CD4-positive, alpha-beta T cell (primary cell): ENCODE measurements around the gene GSK3B. TPM values are rescaled to one million over a fixed set of nuclear protein-coding genes. Genes with fewer than 3 reads are reported as not detected.

Experiments used
- ATAC-seq: fragments of 200-7000 bp; cut with Tn5 transposase; one replicate; pipeline ENCODE4 v1.10.0; 2022; ENCODE audit warnings: mild to moderate bottlenecking; ENCODE audit not compliant: poor library complexity
- CTCF ChIA-PET: fragments of 350-600 bp; sonication (Branson Sonifier 250); formaldehyde crosslinking; loops from one replicate; lab custom pipeline; 2021; ENCODE audit warnings: antibody characterized with exemption, inconsistent platforms; lab: Charles Lee
- POLR2A ChIA-PET: fragments of 350-600 bp; sonication (Branson Sonifier 250); formaldehyde crosslinking; loops from one replicate; lab custom pipeline; 2021; ENCODE audit warnings: antibody characterized with exemption, inconsistent platforms; lab: Charles Lee
- DNase-seq, 14 experiments: peaks; one replicate each; pipeline ENCODE4 v3.0.0-alpha.2; 2013 to 2020; ENCODE audit warnings: mixed read lengths in 2 of 14
- H3K27ac ChIP-seq, 2 donors: one replicate each; pipeline versions ENCODE4 v1.5.1 to v1.7.0; 2013; ENCODE audit warnings: low read length in 2 of 2, low read depth in 1 of 2, mild to moderate bottlenecking in 1 of 2
- H3K27me3 ChIP-seq, 2 experiments: 1 replicate in 1 of 2; 2 replicates in 1 of 2; pipeline versions ENCODE4 v1.6.1 to v1.7.0; 2013; ENCODE audit warnings: low read length in 2 of 2, control low read depth in 1 of 2, mild to moderate bottlenecking in 1 of 2, moderate library complexity in 1 of 2; ENCODE audit not compliant: insufficient read depth in 2 of 2, control insufficient read depth in 1 of 2
- H3K36me3 ChIP-seq: one replicate; pipeline ENCODE4 v1.6.1; 2013; ENCODE audit warnings: low read length, control low read depth; ENCODE audit not compliant: insufficient read depth
- H3K4me1 ChIP-seq: one replicate; pipeline ENCODE4 v1.6.1; 2013; ENCODE audit warnings: low read length, control low read depth; ENCODE audit not compliant: insufficient read depth
- H3K4me3 ChIP-seq: one replicate; pipeline ENCODE4 v1.5.1; 2013; ENCODE audit warnings: mild to moderate bottlenecking, low read length, moderate library complexity
- H3K9me3 ChIP-seq, 2 experiments: 1 replicate in 1 of 2; 2 replicates in 1 of 2; pipeline versions ENCODE4 v1.6.1 to v1.7.0; 2013; ENCODE audit warnings: low read length in 2 of 2, mild to moderate bottlenecking in 2 of 2, control low read depth in 1 of 2, moderate library complexity in 1 of 2; ENCODE audit not compliant: control insufficient read depth in 1 of 2, insufficient read depth in 1 of 2
- H3K27ac Mint-ChIP-seq: one replicate; pipeline ENCODE4 v1.8.0; 2020; ENCODE audit warnings: mixed read lengths
- H3K27me3 Mint-ChIP-seq: one replicate; pipeline ENCODE4 v1.8.0; 2021; ENCODE audit warnings: mixed read lengths
- H3K36me3 Mint-ChIP-seq: one replicate; pipeline ENCODE4 v1.8.0; 2021; ENCODE audit warnings: low read depth, mixed read lengths
- H3K4me1 Mint-ChIP-seq: one replicate; pipeline ENCODE4 v1.8.0; 2021; ENCODE audit warnings: low read depth, mixed read lengths
- H3K4me3 Mint-ChIP-seq: one replicate; pipeline ENCODE4 v1.8.0; 2020; ENCODE audit warnings: mild to moderate bottlenecking, mixed read lengths
- H3K9me3 Mint-ChIP-seq: one replicate; pipeline ENCODE4 v1.8.0; 2020; ENCODE audit warnings: mixed read lengths
- CTCF ChIP-seq: fragments of 200-600 bp; IDR thresholded peaks from one replicate; pipeline ENCODE4 v1.8.0; 2022; ENCODE audit warnings: antibody characterized with exemption, mild to moderate bottlenecking
- intact Hi-C, 2 experiments: fragments of 100-400 bp; cut with DNase I in 1 of 2; cut with micrococcal nuclease in 1 of 2; formaldehyde crosslinking; loops; one replicate each; pipeline versions ENCODE4 v1.15.1 to v1.9.0; 2023 to 2025; cut with DNase I, micrococcal nuclease
- total RNA-seq, 174 experiments: library from RNA in 2 of 174; stranded (reverse) in 2 of 174; gene quantifications; one replicate each; pipeline ENCODE4 v1.2.3 and lab custom pipeline; 2021 to 2026

GSK3B gene
- total RNA-seq, 2 experiments from 2014 or later: 27.9 to 29.1 TPM

GRCh38 chr3:120130656-120131055, 36.4 kb upstream of the GSK3B start:
- H3K4me1 Mint-ChIP-seq: no peaks in the 10 kb centered on the region
- H3K4me3 Mint-ChIP-seq: no peak overlapping the region
- ChIA-PET POLR2A (no interaction called here), CTCF (no interaction called here)
- Histone ChIP-seq H3K27me3 (no peaks in the 10 kb centered on the region), H3K4me1 (no peaks in the 10 kb centered on the region), H3K27ac (no peak overlapping the region), H3K9me3 (no peaks in the 10 kb centered on the region), H3K36me3 (no peaks in the 10 kb centered on the region), H3K4me3 (no peak overlapping the region)
- no peak for ATAC-seq
- H3K36me3 Mint-ChIP-seq: no peaks in the 10 kb centered on the region
- intact Hi-C loops: no loop called here
- H3K27me3 Mint-ChIP-seq: no peaks in the 10 kb centered on the region
- H3K27ac Mint-ChIP-seq: no peak overlapping the region
- no peak for DNase-seq
- H3K9me3 Mint-ChIP-seq: no peaks in the 10 kb centered on the region
- no peak for TF ChIP-seq CTCF

- ATAC-seq: no peak
- Histone ChIP-seq H3K4me1 (no peaks in the 10 kb centered on the region), H3K36me3 (no peaks in the 10 kb centered on the region), H3K27me3 (no peaks in the 10 kb centered on the region), H3K4me3 (no peak overlapping the region), H3K9me3 (no peaks in the 10 kb centered on the region), H3K27ac (no peak overlapping the region)
- Mint-ChIP-seq H3K9me3 (no peaks in the 10 kb centered on the region), H3K4me1 (no peaks in the 10 kb centered on the region), H3K27ac (no peak overlapping the region), H3K4me3 (no peak overlapping the region), H3K27me3 (no peaks in the 10 kb centered on the region), H3K36me3 (no peaks in the 10 kb centered on the region)
- no peak for DNase-seq
- CTCF ChIA-PET: no interaction called here
- TF ChIP-seq CTCF: no peak
- intact Hi-C loops: no loop called here
- POLR2A ChIA-PET: no interaction called here
Measured at GRCh38 chr3:120129718-120130513, 35.7 kb upstream of the GSK3B start.

GRCh38 chr3:120129051-120129450, 34.8 kb upstream of the GSK3B start:
- H3K4me1 ChIP-seq: no peaks in the 10 kb centered on the region
- ChIA-PET CTCF (no interaction called here), POLR2A (no interaction called here)
- no peak for DNase-seq
- no peaks in the 10 kb centered on the region for H3K4me1 Mint-ChIP-seq
- H3K27ac Mint-ChIP-seq: no peak overlapping the region
- no peaks in the 10 kb centered on the region for H3K9me3 ChIP-seq
- no peaks in the 10 kb centered on the region for H3K36me3 ChIP-seq
- ATAC-seq: no peak
- H3K36me3 Mint-ChIP-seq: no peaks in the 10 kb centered on the region
- no peaks in the 10 kb centered on the region for H3K27me3 Mint-ChIP-seq
- H3K4me3 ChIP-seq: no peak overlapping the region
- no peak for TF ChIP-seq CTCF
- no peaks in the 10 kb centered on the region for H3K9me3 Mint-ChIP-seq
- H3K27me3 ChIP-seq: no peaks in the 10 kb centered on the region
- H3K4me3 Mint-ChIP-seq: no peak overlapping the region
- no peak overlapping the region for H3K27ac ChIP-seq
- intact Hi-C loops: no loop called here
